Pancreas (tissue), 10 donors: ENCODE data around the gene COPS6. TPM values are rescaled to one million over a fixed set of nuclear protein-coding genes. Genes with fewer than 3 reads are reported as not detected.

Experiments
- ATAC-seq, 4 donors: fragments of 200-7000 bp; cut with Tn5 transposase; one replicate each; pipeline versions ENCODE4 v1.8.0 to v1.9.1; 2020; ENCODE audit warnings: mild to moderate bottlenecking in 4 of 4, moderate library complexity in 4 of 4
- DNase-seq, 6 donors: peaks; one replicate each; pipeline ENCODE4 v3.0.0-alpha.2; 2020
- FAIRE-seq: peaks from 2 replicates; lab custom pipeline; 2012; peaks lifted over from hg19 to GRCh38; lab: Jason Lieb, UNC
- H3K27ac ChIP-seq, 4 donors: fragments of 200-600 bp; sonication (generic); 1 replicate in 3 of 4; 2 replicates in 1 of 4; pipeline versions ENCODE4 v1.5.0 to v1.8.0; 2020
- H3K27me3 ChIP-seq, 4 donors: fragments of 200-600 bp; one replicate each; pipeline ENCODE4 v1.8.0; 2021
- H3K36me3 ChIP-seq, 3 donors: fragments of 200-600 bp; sonication (generic) in 1 of 3; one replicate each; pipeline versions ENCODE4 v1.5.0 to v1.8.0; 2020 to 2021
- H3K4me1 ChIP-seq, 3 donors: fragments of 200-600 bp; one replicate each; pipeline ENCODE4 v1.8.0; 2021
- H3K4me3 ChIP-seq, 4 donors: fragments of 200-600 bp; sonication (generic) in 2 of 4; one replicate each; pipeline versions ENCODE4 v1.5.0 to v1.8.0; 2020 to 2021
- H3K9me3 ChIP-seq, 4 donors: fragments of 200-600 bp; one replicate each; pipeline ENCODE4 v1.8.0; 2021
- CTCF ChIP-seq, 4 donors: fragments of 200-600 bp; sonication (generic) in 3 of 4; IDR thresholded peaks; one replicate each; pipeline versions ENCODE4 v1.5.0 to v1.8.0; 2021; ENCODE audit warnings: antibody characterized with exemption in 4 of 4
- WGBS, 2 donors: extraction: QIAGEN DNeasy Blood & Tissue Kit; methylation state at CpG; one replicate each; pipeline ENCODE4 v1.1.7; 2013; 5-methylcytosine and 5-hydroxymethylcytosine counted together
- intact Hi-C, 3 donors: fragments of 100-400 bp; cut with DNase I; formaldehyde crosslinking; loops; one replicate each; pipeline versions ENCODE4 v1.11.1 to v1.14.2; 2022
- polyA plus RNA-seq, 2 donors: library from polyadenylated mRNA; stranded (reverse); fragments of 200-250 nt; gene quantifications; one replicate each; pipeline ENCODE4 v1.2.3, GENCODE V29; 2013
- total RNA-seq, 6 donors: library from RNA; stranded (reverse); fragmentation: NEBNext Ultra II Directional in 4 of 6; extraction: Animal tissue kit (Norgen Biotek cat#: 25700) in 4 of 6; gene quantifications; one replicate each; pipeline versions ENCODE4 v1.2.1 to v1.2.4, GENCODE V29; 2021 to 2023
- donor health status: healthy with polysubstance abuse.
- donor health status: DM: no; HTN: no; CAD: no; lungs with moderate emphysema.
- donor health status: DM: no; HTN: no; CAD: no.
- donor health status: control.
- donor health status: control.
- donor health status: Bipolar disorder and iron deficiency.
- donor health status: DM: yes; HTN: yes; CAD: no.
- donor health status: DM: no; HTN: no; CAD: no.
- donor health status: DM: no; HTN: no; CAD: no.
- donor health status: DM: yes; HTN: yes; CAD: no.

Gene COPS6
- total and polyA plus RNA-seq, 8 donors: 34.6 to 82.0 (median 40.5) TPM

GRCh38 chr7:100065452-100066186 lies 23.1 kb upstream of the COPS6 start:
- DNase-seq: no peak
- intact Hi-C loops: no loop called here
- Histone ChIP-seq H3K4me1 (no peaks in the 10 kb centered on the region), H3K9me3 (no peaks in the 10 kb centered on the region), H3K36me3 (peaks cover 0 to 32% (median 9%) of the 10 kb centered on the region in 3 donors), H3K4me3 (no peak overlapping the region), H3K27ac (no peak overlapping the region), H3K27me3 (no peaks in the 10 kb centered on the region)
- no peak for FAIRE-seq
- ATAC-seq: peak in 3 of 4 donors; percentile 50 to 53 (median 52)
- TF ChIP-seq CTCF (IDR thresholded peaks at IDR 0.05): no peak
- 59 to 60% methylated on average over 8 of the region's 8 CpGs for WGBS, 2 donors

GRCh38 chr7:100066953-100067352 lies 21.8 kb upstream of the COPS6 start:
- ATAC-seq: no peak
- DNase-seq: no peak
- WGBS, 2 donors: 90 to 91% methylated on average over 7 of the region's 7 CpGs
- intact Hi-C loops: no loop called here
- H3K36me3 ChIP-seq: peaks cover 11 to 45% (median 23%) of the 10 kb centered on the region in 3 donors
- no peak for TF ChIP-seq CTCF (IDR thresholded peaks at IDR 0.05)
- H3K27me3 ChIP-seq: no peaks in the 10 kb centered on the region
- no peak overlapping the region for H3K4me3 ChIP-seq
- no peak overlapping the region for H3K27ac ChIP-seq
- FAIRE-seq: no peak
- peaks cover 0 to 2% (median 0%) of the 10 kb centered on the region in 4 donors for H3K9me3 ChIP-seq
- H3K4me1 ChIP-seq: no peaks in the 10 kb centered on the region

- intact Hi-C loops: no loop called here
- Histone ChIP-seq H3K36me3 (peaks cover 17 to 53% (median 51%) of the 10 kb centered on the region in 3 donors), H3K27ac (no peak overlapping the region), H3K4me1 (no peaks in the 10 kb centered on the region), H3K27me3 (no peaks in the 10 kb centered on the region), H3K9me3 (peaks cover 0 to 2% (median 0%) of the 10 kb centered on the region in 4 donors), H3K4me3 (no peak overlapping the region)
- no peak for FAIRE-seq
- 97 to 98% methylated on average over 5 of the region's 5 CpGs for WGBS, 2 donors
- DNase-seq: no peak
- no peak for TF ChIP-seq CTCF (IDR thresholded peaks at IDR 0.05)
- no peak for ATAC-seq
Observed at GRCh38 chr7:100069991-100070390, 18.8 kb upstream of the COPS6 start.

- no peak for FAIRE-seq
- 98 to 99% methylated on average over 11 of the region's 11 CpGs for WGBS, 2 donors
Observed at GRCh38 chr7:100071018-100071723, 17.6 kb upstream of the COPS6 start.

More at GRCh38 chr7:100071018-100071723, 17.6 kb upstream of the COPS6 start:
- intact Hi-C loops: no loop called here
- peaks cover 17 to 65% (median 57%) of the 10 kb centered on the region in 3 donors for H3K36me3 ChIP-seq
- no peak overlapping the region for H3K27ac ChIP-seq
- TF ChIP-seq CTCF (IDR thresholded peaks at IDR 0.05): no peak
- H3K4me1 ChIP-seq: no peaks in the 10 kb centered on the region
- peaks cover 0 to 2% (median 0%) of the 10 kb centered on the region in 4 donors for H3K9me3 ChIP-seq
- ATAC-seq (no peak), DNase-seq (no peak)
- H3K4me3 ChIP-seq: no peak overlapping the region
- no peaks in the 10 kb centered on the region for H3K27me3 ChIP-seq
